ENCODE results near the gene HIKESHI.
A peak's percentile ranks its signal among the peaks of the same experiment; 100 is the strongest.

Gene HIKESHI

DNA sequence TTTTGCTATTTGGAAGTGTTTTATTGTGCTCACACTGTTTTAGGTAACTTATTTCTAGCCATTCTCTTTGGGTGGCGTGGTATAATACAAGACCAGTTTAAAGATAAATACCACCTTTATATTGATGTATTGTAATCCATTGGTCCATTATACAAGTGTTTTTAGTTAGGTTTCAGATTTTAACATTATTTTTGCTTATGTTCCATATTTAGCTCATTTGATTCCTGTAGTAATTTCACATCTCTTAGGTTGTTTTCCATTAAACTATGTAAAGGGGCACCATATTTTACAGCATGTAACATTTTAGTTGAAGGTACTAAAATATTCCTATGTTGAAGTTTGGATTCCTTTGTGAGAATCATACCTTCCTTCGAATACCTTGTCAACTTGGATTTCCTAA is 37.4 kb upstream of the HIKESHI start:
- TF ChIP-seq, protein P1, sequence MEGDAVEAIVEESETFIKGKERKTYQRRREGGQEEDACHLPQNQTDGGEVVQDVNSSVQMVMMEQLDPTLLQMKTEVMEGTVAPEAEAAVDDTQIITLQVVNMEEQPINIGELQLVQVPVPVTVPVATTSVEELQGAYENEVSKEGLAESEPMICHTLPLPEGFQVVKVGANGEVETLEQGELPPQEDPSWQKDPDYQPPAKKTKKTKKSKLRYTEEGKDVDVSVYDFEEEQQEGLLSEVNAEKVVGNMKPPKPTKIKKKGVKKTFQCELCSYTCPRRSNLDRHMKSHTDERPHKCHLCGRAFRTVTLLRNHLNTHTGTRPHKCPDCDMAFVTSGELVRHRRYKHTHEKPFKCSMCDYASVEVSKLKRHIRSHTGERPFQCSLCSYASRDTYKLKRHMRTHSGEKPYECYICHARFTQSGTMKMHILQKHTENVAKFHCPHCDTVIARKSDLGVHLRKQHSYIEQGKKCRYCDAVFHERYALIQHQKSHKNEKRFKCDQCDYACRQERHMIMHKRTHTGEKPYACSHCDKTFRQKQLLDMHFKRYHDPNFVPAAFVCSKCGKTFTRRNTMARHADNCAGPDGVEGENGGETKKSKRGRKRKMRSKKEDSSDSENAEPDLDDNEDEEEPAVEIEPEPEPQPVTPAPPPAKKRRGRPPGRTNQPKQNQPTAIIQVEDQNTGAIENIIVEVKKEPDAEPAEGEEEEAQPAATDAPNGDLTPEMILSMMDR (IDR thresholded peaks at IDR 0.05): no peak
- no peak for TF ChIP-seq ZFX (IDR thresholded peaks at IDR 0.05; ENCODE audit: borderline replicate concordance)
- H3K27ac ChIP-seq: no peak overlapping the region

DNA sequence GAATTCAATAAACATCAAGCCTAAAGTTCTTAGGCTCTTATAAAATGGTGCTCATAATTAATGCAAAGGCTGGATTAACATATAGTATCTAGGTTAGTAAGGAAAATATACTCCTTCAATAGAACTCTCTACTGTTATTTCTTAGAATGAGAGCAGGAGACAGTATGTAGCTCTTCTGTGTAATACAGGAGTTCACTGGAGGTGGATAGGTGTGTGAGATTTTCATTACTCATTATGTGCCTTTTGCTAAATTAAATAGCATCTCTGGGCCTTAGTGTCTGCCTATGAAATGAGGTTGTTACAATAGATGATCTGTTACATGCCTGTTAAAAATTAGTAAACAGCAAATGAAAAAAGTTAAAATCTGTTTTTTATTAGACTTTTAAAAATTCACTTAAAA is 36.8 kb upstream of the HIKESHI start:
- TF ChIP-seq ZFX (IDR thresholded peaks at IDR 0.05; ENCODE audit: borderline replicate concordance): no peak
- TF ChIP-seq, protein P1 (IDR thresholded peaks at IDR 0.05): no peak
- H3K27ac ChIP-seq: no peak overlapping the region

DNA sequence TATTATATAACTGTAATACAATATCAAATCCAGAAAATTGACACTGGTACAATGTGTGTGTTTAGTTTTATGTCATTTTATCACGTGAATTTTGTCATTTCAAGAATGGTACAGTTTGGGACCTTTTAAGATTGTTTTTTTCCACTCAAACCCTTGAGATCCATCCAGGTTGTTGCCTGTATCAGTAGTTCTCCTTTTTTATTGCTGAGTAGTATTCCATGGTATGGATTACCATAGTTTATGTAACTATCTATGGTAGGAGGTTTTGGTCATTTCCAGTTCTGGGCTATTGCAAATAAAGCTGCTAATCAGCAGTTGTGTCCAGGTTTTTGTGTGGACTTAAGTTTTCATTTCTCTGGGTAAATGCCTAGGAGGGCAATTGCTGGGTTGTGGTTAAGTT is 32.4 kb upstream of the HIKESHI start:
- H3K27ac ChIP-seq: no peak overlapping the region
- TF ChIP-seq, protein P1 (IDR thresholded peaks at IDR 0.05): no peak
- TF ChIP-seq ZFX (IDR thresholded peaks at IDR 0.05; ENCODE audit: borderline replicate concordance): no peak

DNA sequence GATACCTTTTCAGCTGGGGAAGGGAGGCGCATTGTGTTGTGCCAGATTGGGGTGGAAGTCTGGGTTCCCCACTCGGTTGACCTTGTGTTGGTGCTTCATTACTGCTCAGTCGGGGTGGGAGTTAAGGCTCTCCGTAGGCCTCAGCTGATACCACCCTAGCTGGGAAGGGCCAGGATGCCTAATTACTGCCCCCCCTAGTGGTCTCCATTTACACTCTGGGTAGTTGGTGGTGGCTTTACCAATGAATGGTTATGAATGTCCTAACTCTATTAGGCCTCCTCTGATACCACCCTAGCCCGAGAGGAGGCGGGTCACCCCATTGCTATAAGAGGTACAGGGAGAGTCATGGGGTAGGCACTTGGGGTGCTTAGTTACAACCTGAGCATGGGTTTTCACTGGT is 27.5 kb upstream of the HIKESHI start:
- H3K27ac ChIP-seq: no peak overlapping the region
- TF ChIP-seq, protein P1 (IDR thresholded peaks at IDR 0.05): peak; percentile 55
- TF ChIP-seq ZFX (IDR thresholded peaks at IDR 0.05; ENCODE audit: borderline replicate concordance): no peak

DNA sequence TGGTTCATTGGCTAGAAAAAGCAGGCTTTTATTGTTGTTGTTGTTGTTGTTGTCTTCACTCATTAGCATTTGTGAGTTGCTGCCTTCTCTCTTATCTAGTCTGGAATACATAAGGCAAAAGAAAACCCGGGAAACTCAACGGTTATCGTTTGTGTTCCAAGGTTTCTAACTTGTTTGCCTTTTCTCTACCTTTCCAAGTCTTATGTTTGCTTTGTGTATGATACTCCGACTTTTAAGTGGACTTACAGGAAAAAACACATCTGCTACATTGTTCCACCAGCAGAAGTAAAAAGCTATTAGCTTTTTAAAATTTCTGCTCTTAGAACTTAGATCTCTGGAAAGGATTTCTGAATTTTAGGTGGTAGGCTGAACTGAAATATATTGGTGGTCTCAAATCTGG is 27.0 kb upstream of the HIKESHI start:
- H3K27ac ChIP-seq: no peak overlapping the region
- TF ChIP-seq ZFX (IDR thresholded peaks at IDR 0.05; ENCODE audit: borderline replicate concordance): no peak
- TF ChIP-seq, protein P1 (IDR thresholded peaks at IDR 0.05): no peak

DNA sequence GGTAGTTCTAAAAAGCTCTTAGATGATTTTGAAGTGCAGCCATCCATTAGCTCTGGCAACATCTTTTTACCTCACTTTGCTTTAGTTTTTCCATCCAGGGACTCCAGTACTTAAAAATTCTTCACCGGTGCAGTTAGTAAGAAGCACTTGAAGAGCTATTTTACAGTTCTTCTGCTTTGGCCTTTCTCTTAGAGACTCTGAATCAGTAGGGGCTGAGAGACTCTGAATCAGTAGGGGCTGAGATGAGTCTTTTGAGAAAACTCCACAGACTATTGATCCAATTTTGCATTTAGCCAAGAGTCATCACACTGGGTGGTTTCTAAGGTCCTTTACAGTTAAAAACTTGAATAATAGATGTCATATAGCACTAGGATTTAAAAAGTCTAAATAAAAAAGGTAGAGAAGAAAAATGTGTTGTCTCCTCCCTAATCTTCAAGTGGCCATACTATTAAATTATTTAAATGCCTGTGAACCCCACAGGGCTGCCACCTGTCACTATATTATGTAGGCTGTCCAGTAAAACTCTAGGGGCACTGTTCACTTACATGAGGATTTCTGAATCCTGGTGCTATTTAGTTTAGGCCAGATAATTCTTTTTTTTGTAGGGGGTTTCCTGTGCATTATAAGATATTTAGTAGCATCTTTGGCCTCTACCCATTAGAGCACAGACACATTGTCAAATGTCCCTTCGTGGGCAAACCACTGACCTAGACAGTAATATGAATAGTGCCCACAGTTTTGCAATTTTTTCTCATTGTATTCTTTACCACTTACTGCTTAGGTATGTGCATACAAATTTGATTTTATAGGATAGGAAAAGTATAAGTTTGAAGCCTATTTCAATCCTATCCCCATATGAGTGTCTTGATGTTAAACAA is 26.3 kb upstream of the HIKESHI start:
- no peak overlapping the region for H3K27ac ChIP-seq
- TF ChIP-seq, protein P1 (IDR thresholded peaks at IDR 0.05): no peak
- no peak for TF ChIP-seq ZFX (IDR thresholded peaks at IDR 0.05; ENCODE audit: borderline replicate concordance)

DNA sequence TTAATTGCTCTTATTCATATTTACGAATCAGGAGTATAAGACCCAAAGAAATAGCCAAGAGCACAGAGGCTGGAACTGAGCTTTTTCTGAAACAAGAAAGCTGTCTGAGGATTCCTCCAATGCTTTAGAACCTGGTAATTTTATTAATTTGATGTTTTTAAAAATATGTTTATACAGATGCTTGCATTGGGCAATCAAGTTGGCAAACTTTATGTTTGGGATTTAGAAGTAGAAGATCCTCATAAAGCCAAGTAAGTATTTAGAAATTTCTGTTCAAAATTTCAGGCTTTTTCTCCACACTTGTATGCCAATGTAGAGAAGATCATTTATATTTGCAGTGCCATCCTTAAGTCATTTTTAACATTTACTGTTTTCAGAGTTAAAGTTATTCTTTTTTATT is 24.3 kb upstream of the HIKESHI start:
- TF ChIP-seq, protein P1 (IDR thresholded peaks at IDR 0.05): no peak
- no peak for TF ChIP-seq ZFX (IDR thresholded peaks at IDR 0.05; ENCODE audit: borderline replicate concordance)

More for the DNA sequence above, 24.3 kb upstream of the HIKESHI start:
- H3K27ac ChIP-seq: no peak overlapping the region

Measured in 22Rv1 (cell line).